ENCODE results near the gene SPEN.

SPEN gene

DNA sequence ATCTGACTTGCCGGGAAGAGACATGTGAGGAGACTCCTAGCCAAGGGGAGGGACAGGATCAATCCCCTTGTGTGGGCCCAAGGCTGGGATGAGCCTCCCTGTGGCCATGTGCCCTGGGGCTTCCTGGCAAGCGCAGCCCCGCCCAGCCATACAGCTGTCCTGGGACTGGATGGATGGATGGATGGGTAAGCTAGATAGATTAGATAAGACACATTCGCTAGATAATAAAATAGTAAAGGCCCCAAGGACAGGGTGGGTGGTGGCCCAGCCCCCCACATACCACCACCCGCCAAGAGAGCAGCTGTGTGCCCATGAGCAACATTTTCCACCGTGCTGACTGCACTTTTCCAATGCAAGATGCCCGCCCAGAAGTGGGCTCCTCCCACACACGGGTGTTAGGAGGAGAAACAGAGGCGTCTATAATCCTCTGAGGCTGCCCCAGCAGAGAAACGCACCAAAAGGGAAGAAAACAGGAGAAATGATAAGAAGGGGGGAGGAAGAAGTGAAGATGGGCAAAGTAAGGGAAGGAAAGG lies 103.3 kb downstream of the SPEN start:
- DNase-seq = peak; percentile 82

DNA sequence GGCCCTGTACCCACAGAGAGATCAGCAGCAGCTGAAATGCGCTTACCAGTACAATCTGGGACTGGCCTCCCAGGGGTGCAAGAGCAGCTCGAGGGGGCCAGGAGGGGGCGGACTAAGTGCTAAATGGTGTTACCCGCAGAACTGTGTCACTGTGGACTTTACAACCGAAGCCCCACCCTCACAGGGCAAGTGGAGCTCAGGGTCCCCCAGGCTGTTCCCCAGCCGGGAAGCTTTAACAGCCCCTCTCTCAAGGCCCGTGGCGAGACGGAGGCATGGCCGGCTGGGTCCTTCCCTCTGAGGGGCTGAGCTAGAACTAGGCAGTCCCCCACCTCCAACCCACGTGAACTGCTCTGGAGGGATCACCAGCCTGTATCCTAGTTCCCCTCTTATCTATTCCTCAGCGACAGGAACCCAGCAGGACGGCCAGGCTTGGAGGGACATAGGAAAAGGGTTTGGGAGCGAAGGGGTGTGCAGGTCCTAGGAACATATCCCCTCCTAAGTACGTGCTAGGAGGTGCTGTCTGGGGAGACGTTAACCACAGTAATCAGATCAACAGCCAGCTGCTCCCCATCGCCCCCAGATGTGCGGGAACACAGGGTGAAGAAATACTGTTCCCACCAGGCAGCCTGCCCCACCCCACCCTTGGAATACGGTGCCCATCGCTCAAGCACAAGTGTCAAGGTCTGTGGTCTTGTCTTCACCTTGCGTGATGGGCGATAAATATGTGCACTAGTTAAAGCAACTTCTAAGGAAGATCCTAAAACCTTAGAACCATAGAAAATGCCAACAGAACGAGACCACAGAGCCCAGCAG lies 104.0 kb downstream of the SPEN start:
- no peak for DNase-seq

DNA sequence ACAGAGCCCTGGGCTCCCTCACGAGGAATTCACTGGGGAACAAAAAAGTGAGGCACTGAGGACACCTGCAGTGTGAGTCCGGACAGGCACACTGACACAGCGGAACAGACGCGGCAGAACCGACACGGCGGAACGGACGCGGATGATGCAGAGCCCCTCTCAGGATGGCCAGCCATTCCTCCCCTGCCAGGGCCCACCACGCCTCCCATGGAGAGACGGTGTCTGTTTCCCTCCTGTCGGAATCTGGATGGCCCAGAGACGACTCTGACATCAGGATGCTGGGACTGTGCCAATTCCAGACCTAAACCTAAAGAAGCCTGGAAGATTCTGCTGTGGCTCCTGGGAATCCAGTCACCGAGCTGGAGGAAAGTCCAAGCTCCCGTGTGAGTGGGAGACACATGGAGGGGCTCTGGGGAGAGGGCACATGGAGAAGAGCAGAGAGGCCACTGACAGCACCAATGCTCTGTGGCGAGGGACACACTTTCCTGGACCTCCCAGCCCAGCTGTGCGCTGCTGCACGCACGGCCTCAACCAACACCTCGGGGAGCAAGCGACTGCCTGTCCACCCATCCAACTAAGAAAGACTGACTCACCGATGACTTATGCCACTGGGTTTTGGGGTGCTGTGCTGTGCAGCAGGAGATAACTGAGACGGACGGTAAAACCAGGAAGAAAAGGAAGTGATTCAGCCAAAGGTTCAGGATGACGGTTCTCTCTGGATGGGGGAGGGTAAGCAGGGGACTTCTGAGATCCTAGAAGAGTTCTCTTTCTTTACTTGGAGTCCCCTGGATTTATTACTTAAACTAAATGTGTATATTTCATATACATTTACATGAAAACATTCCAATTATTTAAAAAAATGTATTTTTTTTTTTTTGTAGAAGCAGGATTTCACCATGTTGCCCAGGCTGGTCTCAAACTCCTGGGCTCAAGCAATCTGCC lies 105.1 kb downstream of the SPEN start:
- DNase-seq = no peak

DNA sequence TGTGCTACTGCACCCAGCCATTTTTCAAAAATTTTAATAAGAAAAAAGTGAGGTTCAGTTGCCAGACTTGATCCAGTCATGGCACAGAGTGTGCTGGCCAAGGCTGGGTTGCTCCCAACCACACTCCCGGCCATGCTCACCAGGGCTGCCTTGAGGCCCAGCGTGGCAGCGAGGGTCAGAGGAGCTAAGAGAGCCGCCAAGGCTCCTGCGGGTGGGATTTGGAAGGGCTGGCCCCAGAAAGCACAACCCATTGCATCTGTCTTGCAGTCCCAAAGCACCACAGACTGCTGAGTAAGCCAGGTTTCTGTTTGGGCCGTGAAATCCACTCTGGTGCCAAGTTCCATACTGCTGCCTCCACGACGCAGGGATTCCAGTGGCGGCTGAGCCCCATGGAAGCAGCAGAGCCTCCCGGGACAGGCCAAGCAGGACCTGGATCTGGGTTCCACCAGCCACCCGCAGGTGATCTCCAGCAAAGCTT lies 105.8 kb downstream of the SPEN start:
- DNase-seq = no peak

DNA sequence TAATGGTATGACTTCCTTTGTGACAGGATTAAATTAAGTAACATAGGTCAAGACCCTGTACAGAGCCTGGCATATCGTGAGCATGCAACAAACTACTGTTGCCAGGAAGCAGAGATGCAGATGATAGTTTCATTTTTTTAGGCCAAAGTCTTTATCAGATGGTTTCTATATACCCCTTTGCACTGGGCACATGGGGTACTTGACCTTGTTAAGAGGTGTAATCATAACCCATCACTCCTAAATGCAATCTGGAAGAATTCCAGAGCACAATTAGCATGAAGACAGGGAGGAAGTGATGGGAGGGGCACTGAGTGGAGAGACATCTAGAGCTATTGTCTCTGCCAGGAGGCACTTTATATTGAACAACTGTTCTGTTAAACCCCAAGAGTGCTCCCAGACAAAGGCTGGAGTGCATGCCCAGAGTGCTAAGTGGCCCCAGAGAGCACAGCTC lies 106.3 kb downstream of the SPEN start:
- DNase-seq = no peak

DNA sequence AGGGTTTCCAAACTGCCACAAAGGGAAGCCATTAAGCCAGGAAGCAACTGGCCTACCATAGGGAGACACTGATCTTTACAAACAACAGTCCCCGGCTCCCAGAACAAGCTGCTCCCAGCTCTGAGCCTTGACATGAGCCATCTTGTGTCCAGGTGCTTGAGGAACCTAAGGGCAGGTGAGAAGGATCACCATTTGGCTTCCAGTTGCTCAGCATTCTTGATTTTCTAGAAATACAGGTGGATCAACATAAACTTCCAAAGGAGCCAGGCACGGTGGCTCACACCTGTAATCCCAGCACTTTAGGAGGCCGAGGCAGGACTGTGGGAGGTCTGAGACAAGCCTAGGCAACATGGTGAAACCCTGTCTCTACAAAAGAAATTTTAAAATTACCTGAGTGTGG lies 106.8 kb downstream of the SPEN start:
- no peak for DNase-seq

DNA sequence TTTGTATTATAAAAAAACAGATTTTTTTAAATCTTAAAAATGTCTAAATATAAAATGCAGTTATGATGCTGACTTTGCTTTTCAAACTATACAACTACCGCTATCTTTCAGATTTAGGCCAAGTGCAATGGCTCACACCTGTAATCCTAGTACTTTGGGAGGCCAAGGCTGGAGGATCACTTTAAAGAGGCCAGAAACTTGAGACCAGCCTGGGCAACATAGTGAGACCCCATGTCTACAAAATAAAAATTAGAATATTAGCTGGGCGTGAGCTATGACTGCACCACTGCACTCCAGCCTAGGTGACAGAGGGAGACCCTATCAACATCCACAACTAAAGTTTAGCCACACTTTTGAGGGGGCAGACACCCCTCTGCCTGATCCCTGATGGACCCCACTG lies 108.0 kb downstream of the SPEN start:
- no peak for DNase-seq

DNA sequence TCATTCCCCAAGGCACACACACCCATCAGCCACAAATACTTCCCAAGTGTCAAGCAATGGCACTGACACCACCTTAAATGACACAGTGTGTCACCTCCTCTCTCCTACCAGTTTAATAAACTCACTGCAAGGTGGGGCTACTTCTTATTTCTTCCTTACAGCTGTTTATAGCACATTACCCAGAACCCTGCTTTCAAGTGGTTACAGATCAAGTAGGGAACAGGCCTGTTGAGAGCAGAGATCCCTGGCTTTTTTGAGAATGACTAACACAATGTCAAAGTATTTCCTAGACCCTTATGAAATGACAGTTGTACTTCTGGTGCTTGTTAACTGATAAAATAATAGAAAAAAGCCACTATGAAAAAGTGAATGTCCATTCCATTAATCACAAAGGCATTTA lies 108.6 kb downstream of the SPEN start:
- no peak for DNase-seq

DNA sequence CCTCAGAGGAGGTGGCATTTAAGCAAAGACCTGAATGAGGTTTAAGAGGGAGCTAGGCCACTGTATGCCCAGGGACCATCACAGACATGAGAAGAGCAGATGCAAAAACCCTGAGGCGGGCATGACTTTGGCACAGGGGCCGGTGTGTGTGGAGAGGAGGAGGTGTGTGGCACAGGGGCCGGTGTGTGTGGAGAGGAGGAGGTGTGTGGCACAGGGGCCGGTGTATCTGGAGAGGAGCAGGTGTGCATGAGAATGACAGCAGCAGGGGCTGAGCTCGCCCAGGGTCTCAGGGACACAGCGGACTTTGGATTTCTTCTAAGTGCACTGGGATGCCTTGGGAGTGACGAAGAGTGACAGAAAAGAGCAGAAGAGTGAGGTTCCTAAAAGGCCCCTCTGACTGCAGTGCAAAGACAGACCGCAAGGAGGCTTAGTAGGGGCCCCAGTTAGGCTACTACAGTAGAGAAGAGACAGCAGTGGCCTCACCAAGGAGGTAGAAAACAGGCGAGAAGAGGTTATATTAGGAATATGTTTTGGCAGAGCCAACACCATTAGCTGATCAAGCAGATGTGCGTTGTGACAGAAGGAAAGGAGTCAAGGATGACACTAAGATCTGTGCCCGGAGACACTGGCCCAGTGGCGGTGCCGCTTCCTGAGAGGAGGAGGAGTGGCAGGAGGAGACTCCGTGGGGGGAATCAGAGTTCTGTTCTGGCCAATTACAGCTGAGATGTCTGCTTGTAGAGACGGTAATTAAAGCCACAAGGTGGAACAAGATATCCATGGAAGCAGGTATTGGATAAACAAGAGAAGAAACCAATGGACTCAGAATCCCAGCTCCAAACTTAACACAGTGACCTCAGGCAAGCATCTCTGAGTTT lies 110.0 kb downstream of the SPEN start:
- DNase-seq = no peak

DNA sequence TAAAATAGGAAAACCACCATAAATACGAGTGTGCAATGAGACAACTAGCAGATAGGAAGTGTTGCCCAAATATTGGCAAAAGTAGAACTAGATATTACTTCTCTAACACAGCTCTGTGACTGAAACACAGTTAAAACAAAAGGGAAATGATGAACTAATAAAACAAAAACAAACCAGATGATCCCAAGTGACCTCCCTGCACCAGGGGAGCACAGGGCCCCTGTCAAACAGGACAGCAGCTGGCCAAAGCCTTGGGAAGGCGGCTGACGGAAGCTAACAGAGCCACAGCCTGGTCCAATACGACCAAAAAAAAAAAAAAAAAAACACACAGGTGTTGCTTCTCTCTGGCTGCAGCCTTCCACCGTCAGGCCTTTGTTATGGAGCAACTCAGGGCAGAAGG lies 110.6 kb downstream of the SPEN start:
- no peak for DNase-seq

DNA sequence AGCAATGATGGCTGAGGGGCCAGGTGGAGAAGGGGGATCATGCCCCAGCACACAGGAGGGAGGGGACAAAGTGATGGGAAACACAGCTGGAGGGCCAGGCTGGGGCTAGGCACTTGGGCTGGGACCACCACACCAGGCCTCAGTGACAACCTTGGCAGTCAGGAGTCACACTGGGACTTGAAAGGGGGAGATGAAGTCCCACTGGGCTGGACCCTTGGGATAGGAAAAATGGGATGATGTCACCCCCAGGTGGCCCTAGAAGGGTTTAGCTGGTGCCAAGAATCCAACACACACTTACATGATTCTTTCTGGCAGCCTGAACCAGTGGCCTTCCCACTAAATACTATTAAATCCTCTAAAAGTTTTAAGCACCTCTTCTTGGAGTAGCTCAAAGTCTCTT lies 111.3 kb downstream of the SPEN start:
- DNase-seq = no peak

DNA sequence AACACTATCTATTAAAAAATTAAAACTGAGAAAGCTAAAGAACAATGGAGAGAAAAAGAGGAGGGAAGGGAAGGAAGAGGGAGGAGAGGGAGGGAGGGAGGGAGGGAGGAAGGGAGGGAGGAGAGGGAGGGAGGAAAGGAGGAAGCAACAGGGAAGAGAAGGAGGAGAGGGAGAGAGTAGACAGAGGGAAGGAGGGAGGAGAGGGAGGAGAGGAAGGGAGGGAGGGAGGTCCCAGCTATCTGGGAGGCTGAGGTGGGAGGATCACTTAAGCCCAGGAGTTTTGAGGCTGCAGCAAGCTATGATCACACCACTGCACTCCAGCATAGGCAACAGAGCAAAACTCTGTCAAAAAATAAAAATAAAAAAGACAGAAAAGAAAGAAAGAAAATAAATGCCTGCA lies 111.9 kb downstream of the SPEN start:
- DNase-seq = no peak

DNA sequence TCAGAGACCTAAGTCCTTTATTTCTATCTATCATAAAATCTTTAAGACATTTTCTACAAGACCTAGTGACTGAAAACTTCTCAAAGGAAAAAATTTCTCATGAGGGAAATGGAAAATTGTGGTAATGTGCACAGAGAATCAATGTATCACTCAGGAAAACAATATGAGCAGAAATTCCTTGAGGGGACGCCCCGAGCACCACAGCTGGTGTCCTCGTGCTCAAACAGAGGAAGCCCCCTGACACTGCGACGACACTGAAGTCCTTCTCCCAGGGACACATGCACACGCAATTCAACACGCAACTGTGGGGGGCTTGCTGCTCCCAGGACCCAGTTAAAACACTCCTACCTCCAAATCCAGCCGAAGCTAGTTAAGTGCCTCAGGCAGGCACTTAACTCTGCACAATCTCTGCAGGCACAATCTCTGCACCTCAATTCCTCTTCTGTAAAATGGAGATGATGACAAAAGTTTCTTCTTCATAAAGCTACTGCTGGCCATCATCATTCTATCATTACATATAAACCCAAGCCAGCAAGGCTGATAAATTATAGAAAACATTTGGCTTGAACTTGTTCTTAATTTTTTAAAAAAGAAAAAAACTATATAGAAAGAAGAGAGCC lies 112.4 kb downstream of the SPEN start:
- DNase-seq = peak; percentile 56

DNA sequence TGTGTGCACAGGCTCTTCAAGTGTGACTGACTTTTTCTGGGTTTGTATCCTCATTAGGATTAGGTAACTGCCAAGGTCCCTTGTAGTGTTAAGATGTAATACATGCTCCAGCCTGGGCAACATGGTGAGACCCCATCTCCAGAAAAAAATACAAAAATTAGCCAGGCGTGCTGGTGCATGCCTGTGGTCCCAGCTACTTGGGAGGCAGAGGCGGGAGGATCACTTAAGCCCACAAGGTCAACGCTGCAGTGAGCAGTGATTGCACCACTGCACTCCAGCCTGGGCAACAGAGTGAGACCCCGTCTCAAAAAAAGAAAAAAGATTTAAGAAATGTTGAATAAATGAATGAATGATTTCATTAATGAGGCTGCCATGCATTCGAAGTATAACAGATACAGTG lies 113.3 kb downstream of the SPEN start:
- no peak for DNase-seq

DNA sequence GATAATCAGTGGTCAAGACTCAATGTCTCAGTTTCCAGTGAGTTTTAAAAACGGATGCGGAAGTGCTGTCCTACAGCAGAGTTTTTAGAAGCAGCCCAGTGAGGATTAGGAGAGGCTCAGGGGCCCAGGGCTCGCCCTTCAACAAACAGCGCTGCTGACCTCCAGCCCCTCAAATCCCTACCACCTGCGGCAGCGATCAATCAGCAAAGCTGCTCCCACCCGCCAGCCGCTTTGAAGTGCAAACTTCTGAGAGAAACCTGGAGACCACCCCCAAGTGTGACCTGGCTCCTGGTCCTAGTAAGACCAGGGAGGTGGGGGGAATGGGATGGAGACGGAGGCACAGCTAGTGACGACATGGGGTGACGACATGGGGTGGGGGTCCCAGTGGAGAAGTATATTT lies 114.0 kb downstream of the SPEN start:
- DNase-seq = no peak

DNA sequence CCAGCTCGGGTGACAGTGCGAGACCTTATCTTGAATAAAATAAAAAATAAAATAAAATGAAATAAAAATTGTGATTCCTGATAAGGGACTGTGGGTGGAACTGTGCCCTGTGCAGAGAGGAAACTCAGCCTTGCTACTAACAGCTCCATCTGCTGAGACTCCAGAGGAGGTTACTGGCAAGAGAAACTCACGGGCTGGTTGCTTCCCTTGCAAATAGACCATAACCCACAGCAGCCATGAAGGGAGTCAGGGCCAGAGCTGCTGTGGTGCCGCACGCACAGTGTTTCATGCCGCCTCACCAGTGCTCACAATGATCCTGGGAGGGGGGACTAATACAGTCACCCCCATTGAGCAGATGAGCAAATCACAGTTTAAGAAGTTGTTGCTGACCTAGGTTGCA lies 114.7 kb downstream of the SPEN start:
- no peak for DNase-seq

DNA sequence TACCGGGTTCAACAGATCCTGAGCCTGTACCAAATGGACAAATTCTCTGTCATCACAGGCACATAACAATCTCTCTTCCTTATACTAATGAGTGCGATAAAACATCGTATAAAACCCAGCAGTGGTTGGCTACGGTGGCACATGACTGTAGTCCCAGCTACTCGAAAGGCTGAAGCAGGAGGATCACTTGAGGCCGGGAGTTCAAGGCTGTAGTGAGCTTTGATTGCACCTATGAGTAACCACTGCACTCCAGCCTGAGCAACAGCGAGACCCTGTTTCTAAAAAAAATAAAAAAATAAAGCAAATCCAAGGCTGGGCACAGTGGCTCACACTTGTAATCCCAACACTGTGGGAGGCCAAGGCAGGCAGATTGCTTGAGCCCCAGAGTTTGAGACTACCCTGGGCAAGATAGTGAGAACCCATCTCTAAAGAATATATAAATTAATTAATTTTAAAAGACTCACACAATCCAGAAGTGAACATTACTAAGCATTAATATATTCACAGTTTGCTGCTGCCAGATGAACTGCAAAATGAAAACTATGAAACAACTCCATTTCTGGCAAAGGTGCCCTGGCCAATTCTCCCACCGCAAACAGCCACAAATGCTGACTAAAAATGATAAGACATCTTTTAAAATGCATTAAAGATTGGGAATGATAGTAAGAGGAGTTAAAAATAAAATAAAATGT lies 115.3 kb downstream of the SPEN start:
- DNase-seq = no peak

DNA sequence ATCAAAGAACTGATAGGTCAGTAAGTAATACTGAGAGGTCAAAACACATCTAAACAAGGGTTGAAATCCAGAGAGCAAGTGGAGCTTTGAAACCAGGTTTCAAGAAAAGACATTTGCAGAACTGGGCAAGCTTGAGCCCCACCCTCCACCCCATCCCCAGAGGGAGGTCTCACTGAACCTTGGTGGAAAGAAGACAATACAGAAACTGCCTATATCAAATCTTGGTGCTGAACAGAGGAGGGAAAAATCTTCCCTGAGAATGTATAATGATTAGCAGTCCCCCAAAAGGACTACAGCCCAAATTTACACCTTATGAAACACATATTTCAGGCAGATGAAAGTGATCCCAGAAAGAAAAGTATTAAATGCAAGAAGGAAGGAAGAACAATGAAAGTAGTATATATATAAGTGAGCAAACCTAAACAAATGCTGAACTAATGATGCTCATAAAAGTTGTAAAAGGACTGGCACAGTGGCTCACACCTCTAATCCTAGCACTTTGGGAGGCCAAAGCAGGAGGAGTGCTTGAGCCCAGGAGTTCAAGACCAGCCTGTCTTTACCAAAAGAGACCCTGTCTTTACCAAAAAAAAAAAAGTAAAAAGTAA lies 116.0 kb downstream of the SPEN start:
- DNase-seq = no peak

DNA sequence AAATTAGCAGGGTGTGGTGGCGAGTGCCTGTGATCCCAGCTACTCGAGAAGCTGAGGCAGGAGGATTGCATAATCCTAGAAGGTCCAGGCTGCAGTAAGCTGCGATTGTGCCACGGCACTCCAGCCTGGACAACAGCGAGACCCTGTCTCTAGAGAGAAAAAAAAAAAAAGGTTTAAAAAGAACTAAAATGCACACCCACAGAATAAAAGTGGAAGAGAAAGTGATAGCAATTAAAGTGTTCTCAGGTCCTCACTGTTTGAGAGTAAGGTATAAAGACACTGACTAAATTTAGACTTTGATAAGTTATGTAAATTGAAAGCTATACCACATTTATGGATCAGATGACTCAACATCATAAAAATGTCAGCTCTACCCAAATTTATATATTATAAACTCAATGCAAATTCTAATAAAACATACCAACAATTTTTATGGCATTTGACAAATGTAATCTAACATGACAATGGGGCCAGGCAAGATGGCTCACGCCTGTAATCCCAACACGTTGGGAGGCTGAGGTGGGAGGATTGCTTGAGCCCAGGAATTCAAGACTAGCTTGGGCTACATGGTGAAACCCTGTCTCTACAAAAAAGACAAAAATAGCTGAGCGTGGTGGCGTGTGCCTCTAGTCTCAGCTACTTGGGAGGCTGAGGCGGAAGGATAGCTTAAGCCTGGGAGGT lies 116.6 kb downstream of the SPEN start:
- no peak for DNase-seq

DNA sequence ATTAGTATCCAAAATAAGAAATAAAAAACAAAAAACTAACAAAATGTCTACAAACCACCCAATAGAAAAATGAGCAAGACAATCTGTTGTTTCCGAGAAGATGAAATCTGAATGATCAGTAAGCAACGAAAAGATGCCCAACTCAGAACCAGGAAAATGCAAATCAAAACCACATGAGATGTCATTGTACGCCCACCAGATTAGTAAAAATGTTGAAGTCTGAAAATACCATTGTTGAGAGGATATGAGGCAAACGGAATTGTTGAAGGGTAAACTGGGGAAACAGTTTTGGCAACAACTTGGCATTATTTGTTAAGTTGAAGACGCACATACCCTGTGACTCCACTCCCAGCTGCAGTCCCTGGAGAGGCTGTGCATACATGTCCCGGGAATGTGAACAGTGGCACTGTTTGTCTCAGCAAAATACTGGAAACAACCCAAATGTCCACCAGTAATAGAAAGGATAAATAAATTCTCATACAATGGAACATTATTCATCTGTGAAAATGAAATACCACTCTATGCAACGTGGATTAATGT lies 117.8 kb downstream of the SPEN start:
- no peak for DNase-seq
